HG02759 (cell line): ENCODE results near the gene HABP2.

ENCODE experiments used
- ATAC-seq: cut with Tn5 transposase; IDR thresholded peaks from one replicate; pipeline ENCODE4 v1.9.1; 2021; ENCODE audit warnings: mild to moderate bottlenecking, moderate library complexity; ENCODE audit not compliant: unreplicated experiment

The HABP2 gene

DNA sequence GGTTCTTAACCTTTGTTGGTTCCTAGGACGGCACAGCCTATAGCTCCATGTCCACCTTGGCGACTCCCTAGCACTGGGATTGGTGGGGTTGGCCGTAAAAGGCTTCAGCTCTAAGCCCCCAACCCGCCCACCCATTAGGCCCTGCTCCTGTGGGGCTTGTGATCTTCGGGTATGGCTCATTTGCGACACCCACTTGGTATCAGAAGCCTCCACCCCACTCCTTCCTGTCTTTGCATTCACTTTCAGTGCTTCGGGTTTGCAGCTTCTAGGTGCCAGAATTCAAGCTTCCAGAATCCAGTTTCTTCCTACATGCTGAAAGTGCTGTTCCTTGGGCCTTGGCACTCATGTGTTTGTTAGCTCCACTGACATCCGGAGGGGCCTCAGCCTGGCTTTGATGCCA lies 39.5 kb downstream of the HABP2 start:
- no peak for ATAC-seq

DNA sequence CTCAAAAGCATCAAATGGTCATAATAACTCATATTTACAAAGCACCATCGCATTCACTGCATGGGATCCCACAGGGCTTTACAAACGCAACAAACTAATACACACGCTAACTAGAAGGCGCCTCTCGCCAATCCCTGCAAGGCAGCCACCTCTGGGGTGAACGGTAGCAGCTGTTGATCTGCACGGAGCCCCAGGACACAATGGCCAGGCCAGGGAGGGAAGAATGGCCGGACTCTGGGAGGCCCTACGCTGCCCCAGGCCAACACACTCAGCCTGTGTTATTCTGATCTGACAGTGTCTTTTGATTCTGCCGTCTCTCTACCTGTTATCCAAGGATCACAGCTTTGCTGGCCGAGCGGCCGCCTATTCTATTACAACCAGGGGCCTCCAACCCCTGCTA lies 41.8 kb downstream of the HABP2 start:
- no peak for ATAC-seq

DNA sequence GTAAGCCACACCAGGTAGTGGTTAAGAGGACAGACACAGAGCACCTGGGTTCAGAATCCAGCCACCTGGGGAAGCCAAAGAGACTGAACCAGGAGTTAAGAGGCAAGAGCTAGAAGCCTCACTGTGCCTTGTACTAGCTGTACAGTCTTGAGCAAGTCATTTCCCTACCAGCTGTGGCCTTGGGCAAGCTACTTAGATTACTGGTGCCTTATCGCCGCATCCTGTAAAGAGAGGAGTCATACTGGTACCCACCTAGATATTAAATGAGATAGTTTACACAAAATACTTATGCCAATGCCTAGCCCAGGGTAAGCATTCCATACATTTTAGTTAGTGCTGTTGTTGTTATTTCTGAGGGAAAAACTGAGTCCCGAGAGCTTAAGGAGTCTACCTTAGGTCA lies 47.7 kb downstream of the HABP2 start:
- no peak for ATAC-seq

DNA sequence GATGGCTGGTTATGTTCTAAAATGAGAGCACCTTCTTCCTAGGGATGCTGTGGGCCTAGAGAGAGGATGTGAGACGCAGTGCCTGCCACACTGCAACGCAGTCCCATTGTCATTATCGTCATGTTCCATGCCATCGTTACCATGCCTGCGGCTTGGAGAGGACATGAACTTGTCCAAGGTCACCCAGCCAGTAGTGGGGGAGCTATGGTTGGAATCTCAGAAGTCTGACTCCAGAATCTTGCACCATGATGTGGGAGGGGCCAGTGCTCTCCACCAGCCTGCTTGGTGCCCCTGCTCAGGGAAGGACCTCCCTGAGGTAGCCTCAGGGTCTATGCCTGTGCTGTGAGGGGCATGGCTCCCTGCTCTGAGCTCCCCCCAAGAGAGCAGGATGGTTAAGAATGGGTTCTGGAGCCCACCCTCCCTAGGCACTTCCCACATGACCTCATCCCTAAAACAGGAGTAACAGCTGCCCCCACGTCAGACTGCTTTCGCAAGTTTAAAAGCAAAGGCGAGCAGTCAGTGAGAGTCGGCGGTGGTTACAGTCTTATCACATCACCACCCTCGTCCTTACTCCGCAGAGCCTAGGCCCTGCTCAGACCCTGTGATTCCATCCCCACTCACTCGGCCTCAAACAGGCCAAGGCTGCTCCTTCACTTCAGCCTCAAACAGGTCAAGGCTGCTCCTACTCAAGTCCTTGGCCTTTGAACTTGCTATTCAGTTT lies 50.4 kb downstream of the HABP2 start:
- ATAC-seq = no peak

DNA sequence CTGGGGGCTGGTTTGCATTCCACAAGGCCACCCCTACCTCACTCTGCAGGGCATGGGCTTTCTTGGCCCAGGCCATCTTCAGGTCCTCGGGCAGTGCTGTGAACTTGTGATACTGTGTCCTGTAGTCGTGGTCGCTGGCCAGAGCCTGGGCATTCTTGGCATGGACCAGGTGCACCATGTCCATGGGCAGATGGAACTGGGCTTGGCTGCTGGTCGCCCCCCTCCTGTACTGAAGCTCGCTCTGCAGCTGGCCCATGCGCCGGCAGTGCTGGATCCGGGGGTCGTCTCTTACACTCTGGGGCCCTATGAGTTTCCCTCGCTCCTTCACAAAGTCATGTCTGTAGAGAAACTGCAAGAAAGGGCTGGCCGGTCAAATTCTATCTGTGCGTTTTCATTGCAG lies 51.7 kb downstream of the HABP2 start:
- ATAC-seq = no peak

DNA sequence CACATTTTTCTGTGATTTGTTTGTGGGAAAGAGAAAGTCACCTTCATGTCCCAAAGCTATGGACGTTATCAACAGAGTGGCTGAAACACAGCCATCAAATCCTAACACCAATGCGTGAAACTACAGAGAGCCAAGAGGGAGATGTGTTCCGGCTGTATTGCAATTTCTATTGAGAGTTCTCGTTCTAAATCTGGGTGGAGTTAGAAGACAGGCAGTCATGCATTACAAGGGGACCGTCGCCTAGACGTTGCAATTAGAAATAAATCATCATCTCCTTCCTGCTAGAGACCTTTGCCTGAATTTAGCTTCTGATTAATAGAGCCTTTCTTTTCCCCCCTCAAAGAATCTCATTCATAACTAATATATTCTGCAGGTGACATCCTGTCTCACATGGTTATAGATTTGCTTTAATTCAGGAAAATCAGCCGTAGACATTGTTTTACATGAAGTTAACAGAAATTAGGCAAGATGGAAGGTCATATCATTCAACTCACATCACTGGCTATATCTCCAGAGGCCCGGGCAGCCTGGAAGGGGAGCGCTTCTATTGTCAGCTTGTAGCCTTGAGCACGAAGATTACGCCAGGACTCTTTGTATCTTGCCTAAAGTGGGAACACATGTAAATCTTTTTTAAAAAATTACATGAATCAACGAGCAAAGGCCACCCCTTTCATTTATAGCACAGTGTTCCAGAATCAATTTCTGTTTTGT lies 52.6 kb downstream of the HABP2 start:
- no peak for ATAC-seq

DNA sequence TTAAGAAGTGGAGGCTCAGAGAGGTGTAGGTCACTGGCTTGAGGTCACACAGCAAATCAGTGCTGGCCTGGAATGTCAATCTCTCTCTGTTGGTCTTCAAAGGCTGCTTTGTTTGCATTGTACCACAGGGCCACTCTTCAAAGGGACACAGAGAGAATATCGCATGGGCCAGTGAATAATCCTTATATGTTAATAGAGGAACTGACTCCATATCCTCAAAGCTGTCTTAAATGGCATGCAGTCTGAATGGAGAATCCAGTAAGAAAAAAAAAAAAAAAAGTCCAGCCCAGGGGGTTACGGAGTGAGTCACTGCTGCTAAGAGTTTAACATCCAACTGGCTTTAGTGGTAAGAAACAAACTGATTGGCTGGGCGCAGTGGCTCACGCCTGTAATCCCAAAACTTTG lies 56.9 kb downstream of the HABP2 start:
- ATAC-seq = no peak

DNA sequence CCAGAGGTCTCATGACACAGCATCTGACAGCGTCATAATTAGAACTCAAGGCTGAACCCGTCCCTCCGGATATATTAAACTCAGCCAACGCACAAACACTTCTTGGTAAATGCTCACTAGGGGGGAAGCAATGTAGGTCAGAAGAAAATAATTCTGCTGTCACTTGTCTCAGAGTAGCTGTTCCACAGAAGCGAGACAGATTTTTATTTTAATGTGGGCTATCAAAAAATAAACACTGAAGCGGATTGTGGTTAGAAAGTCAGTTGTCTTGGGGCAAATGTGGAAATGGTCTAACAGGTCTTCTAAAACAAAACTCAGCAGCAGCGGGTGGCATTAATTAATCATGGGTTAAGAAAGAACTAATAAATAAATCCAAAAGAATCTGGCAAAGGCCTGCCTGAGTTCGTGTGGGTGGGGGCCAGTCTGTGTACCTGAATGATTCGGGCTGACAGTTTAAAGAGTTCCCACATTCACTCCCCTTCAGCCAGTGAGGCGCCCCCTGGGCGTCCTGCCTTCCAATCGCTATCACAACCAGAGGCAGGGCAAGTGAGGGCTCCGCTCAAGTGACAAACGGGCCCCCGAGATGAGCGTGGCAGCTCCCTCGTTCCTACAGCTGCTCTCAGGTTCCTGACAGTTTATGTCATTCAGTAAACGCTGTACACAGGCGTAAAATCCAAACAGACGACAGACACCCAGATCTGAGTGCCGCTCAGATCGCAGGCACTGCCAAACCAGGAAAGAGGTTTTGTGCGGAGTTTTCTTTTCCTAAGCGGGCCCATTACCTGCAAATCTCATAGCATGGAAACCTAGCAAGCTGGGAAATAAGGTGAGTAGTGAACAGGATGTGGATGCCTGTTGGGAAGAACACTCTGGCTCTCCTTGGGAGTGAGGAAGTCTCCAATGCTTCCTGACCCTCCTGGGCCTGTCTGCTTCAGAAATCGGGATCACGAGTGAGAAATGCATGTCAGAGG lies 58.1 kb downstream of the HABP2 start:
- no peak for ATAC-seq

DNA sequence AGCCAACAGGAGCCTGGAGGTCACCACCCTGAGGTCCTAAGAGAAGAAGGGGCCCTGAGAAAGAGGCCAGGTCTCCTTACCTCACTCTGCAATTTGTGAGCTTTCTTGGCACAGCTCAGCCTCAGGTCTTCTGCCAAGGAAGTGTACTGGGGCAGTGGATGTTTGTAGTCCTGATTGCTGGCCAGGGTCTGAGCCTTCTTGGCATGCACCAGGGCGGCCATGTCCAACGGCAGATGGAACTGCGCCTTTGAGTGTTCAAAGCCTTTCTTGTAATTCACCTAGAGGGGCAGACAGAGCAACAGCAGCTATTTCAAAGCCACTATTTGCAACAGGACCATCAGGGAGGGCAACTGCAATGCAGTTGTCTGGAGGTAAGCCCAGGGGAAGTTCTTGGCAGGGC lies 59.3 kb downstream of the HABP2 start:
- no peak for ATAC-seq

DNA sequence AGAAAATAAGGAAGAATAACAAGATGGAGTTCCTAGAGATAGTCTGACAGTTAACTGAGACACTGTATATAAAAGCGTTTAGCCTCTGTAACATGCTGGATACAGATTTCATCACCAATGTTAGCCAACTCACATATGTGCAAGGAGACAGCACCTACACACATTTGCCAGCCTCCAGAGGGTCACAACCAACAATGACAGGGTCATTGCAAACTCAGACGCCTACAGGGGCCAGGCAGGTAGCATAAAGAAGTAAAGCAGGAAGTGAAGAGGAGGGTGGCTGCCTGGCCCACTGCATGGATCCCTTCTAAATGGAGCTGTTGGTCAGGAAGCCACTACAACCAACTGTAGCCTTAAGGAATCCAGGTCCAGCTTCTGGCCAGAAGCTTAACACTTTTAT lies 60.6 kb downstream of the HABP2 start:
- no peak for ATAC-seq

DNA sequence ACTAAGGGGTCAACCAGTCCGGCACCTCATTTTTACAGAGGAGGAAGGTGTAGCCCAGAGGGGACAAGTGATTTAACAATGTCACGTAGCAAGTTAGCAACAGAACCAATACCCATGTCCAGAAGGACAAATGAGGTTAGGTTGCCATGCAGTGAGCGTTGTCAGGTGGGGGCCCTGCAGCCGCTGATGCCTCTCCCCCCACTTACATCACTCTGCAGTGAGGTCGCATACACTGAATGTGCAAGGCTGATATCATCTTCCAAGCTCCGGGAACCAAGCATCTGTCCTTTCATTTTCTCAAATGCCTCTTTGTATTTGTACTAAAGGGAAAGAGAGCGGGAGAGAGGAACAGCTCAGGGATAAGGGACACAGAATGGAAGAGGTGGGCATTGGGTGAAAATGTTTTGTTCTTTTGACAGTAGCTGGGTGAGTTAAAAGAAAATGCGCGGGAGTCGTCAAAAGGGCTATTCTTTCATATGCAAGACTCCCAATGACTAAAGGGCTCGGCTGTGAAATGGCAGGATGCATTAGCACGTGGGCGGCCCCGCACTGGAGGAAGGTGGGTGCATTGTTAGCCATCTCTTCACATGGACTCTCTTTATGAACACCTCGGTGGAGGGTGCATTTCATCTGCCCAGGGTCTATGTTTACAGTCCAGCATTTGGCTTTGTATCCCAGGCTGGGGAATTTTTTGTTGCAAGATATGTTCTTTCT lies 61.3 kb downstream of the HABP2 start:
- no peak for ATAC-seq

DNA sequence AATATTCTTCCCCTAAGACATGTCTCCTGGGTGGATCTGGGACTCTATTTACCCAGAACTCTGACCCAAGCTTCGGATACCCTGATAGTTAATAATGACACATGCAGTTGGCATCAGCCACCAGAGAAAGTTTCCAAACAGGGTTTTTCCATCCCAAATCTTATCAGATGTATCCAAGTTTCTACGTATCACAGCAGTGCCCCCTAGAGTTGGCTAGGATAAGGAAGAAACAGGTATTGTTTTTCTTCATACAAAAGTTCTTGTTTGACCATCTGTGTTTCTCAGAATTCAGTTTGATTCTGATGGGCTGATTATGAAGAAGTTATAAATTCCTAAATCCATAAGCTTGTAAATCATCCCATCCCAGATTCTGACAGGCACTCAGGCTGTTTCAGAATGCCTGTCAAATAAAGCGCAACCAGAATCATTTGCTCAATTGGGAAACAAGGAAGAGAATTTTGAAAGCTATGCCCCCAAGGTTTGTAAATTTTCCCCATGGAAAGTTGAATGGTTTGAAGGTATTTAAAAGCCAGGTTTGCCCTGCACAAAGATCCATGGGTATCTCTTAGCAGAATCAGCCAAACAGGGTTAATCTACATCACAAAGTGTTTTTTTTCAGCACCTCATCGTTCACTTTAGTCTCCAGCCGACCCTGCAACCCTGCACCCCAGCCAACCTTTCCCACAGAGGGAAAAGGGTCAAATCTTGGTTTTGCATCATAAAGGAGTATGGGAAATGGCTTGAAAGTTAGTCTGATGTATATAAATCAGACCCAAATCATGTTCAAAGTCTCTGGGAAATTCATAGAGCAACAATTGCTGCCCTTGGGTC lies 63.6 kb downstream of the HABP2 start:
- ATAC-seq = no peak

DNA sequence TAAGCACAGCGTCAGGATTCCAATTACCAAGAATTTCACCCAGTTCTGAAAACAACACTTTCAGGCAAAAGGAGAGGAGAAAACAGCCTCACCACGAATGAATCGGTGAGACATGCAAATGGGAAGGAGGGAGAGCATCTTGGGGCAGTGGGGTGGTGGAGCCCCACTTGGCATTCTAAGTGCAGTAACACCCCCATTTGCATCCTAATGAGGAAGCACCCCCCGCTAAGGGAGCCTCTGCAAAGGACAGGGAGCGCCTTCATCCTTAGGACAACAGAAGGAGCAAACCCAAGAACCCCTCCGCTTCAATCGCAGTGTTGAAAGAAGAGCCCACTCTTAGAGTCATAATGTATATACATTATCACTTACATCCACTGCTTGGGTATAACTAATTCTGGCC lies 64.2 kb downstream of the HABP2 start:
- no peak for ATAC-seq

DNA sequence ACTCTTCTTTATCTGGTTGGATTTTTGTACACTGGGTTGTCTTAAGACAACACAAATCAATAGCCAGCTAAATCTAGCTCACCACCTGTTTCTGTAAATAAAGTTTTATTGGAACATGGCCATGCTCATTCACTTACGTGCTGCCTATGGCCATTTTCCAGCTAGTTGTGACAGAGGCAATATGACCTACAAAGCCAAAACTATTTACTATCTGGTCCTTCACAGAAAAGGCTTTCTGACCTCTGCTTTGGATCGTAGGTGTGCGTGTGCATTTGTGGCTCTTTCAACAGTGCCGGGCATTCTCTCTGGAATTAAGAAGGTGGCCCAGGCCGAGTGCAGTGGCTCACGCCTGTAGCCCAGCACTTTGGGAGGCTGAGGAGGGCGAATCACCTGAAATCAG lies 65.5 kb downstream of the HABP2 start:
- no peak for ATAC-seq

DNA sequence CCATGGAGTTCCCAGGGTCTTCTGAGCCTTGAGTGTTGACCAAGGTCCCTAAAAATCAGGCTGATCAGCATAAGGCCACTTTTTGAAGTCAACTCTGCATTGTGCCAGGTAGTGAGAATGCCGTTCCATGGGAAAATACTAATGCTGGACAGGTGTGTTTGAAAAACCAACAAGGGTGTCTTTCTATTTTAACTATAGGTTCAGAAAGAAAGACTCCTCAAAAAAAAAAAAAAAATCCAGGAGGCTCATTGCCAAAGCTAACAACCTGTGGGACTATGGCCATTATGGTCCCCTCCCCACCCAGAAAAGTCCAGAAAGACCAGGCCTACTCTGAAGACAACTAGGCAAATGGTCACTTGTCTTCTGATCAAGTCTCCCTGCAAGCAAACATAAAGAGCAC lies 66.5 kb downstream of the HABP2 start:
- no peak for ATAC-seq

DNA sequence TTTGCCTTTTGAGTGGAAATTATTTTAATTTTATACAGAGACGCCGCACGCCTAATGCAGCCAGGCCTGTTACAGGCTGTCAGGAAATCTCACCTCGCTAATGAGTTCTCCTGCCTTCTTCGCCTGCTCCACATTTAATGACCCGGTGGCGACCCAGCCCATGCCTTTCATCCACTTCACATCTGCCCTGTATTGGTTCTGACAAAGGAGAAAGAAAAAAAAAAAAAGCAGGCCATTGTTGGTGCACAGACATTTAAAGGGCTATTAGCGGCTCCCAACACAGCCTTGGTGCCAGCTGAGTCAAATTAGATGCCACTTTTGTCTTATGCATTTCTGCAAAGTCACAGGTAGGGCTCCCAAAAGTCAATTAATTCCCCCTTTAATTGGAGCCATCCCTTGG lies 67.7 kb downstream of the HABP2 start:
- no peak for ATAC-seq

DNA sequence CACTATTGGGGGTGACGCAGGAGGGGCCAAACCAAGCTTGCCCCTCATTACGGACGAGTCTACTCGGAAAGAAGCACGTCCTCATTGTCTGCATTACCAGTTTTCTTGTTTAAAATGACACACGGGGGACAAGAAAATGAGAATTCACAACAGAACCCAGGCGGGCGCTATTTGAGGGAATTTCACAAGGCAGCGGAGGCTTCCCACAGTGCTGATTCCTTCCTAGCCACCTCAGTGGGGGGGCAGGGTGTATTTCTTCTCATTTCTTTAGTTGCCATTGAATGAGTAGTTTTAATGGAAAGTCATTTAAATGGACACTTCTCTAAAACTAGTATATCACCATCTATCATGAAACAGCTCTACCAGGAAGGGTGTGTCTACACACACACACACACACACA lies 68.1 kb downstream of the HABP2 start:
- ATAC-seq = no peak

DNA sequence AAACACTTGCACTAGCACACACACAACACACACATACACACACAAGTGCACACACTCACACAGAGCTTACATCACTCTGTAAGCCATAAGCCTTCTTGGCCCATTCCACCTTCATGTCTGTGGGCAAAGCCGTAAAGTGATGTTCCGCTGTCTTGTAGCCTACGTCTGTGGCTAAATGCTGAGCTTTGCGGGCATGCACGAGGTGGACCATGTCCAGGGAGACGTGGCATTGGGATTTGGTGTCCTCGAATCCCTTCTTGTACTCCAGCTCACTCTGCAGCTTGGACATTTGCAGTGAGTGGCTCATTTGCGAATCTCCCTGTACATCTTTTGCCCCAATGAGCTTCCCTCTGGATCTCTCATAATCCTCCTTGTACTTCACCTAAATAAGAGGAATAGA lies 68.9 kb downstream of the HABP2 start:
- no peak for ATAC-seq

DNA sequence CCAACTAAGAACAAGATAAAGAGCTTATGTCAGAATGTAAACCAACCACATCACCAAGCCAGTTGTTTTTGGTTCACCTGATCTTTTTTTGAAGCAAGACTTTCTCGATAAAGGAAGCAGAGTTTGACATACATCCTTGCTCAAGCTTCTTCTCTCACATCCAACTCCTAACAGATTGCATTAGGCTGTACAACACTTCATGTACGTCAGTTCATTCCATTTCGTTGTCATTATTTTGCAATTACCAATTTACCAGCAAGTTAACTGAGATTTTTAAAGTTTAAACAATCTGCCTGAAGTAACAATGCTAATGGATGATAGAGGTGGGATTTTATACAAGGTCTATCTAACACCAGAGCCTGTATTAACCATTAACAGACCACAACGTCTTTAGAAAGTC lies 70.0 kb downstream of the HABP2 start:
- no peak for ATAC-seq
